ENCODE results near the gene MAP4K4.
A peak's percentile ranks its signal among the peaks of the same experiment; 100 is the strongest.

The MAP4K4 gene

GRCh38 chr2:101679801-101680487, 17.6 kb upstream of the MAP4K4 start:
- TF ChIP-seq POLR2A (IDR thresholded peaks at IDR 0.05; ENCODE audit: low read length) (no peak), GATA1 (IDR thresholded peaks at IDR 0.05; ENCODE audit: low read depth, low read length) (no peak)
- DNase-seq = no peak

GRCh38 chr2:101682311-101682710, 15.2 kb upstream of the MAP4K4 start:
- peak; percentile 72 to 88 for DNase-seq
- TF ChIP-seq GATA1 (IDR thresholded peaks at IDR 0.05; ENCODE audit: low read depth, low read length) (no peak), POLR2A (IDR thresholded peaks at IDR 0.05; ENCODE audit: low read length) (peak; percentile 25)

- DNase-seq = no peak
- TF ChIP-seq POLR2A (IDR thresholded peaks at IDR 0.05; ENCODE audit: low read length) = no peak
- no peak for TF ChIP-seq GATA1 (IDR thresholded peaks at IDR 0.05; ENCODE audit: low read depth, low read length)
Measured at GRCh38 chr2:101684313-101684712, 13.2 kb upstream of the MAP4K4 start.

- no peak for DNase-seq
- TF ChIP-seq GATA1 (IDR thresholded peaks at IDR 0.05; ENCODE audit: low read depth, low read length) (no peak), POLR2A (IDR thresholded peaks at IDR 0.05; ENCODE audit: low read length) (no peak)
Measured at GRCh38 chr2:101688261-101688660, 9.2 kb upstream of the MAP4K4 start.

- TF ChIP-seq GATA1 (IDR thresholded peaks at IDR 0.05; ENCODE audit: low read depth, low read length) (no peak), POLR2A (IDR thresholded peaks at IDR 0.05; ENCODE audit: low read length) (no peak)
- peak; percentile 37 to 48 for DNase-seq
Measured at GRCh38 chr2:101689114-101689825, 8.2 kb upstream of the MAP4K4 start.

GRCh38 chr2:101690547-101691152, 6.9 kb upstream of the MAP4K4 start:
- TF ChIP-seq POLR2A (IDR thresholded peaks at IDR 0.05; ENCODE audit: low read length) (no peak), GATA1 (IDR thresholded peaks at IDR 0.05; ENCODE audit: low read depth, low read length) (no peak)
- no peak for DNase-seq

GRCh38 chr2:101692041-101692440, 5.5 kb upstream of the MAP4K4 start:
- DNase-seq = no peak
- TF ChIP-seq GATA1 (IDR thresholded peaks at IDR 0.05; ENCODE audit: low read depth, low read length) (no peak), POLR2A (IDR thresholded peaks at IDR 0.05; ENCODE audit: low read length) (no peak)

- no peak for TF ChIP-seq GATA1 (IDR thresholded peaks at IDR 0.05; ENCODE audit: low read depth, low read length)
- no peak for TF ChIP-seq POLR2A (IDR thresholded peaks at IDR 0.05; ENCODE audit: low read length)
- no peak for DNase-seq
Measured at GRCh38 chr2:101692766-101693165, 4.7 kb upstream of the MAP4K4 start.

- no peak for DNase-seq
- TF ChIP-seq GATA1 (IDR thresholded peaks at IDR 0.05; ENCODE audit: low read depth, low read length) (no peak), POLR2A (IDR thresholded peaks at IDR 0.05; ENCODE audit: low read length) (no peak)
Measured at GRCh38 chr2:101693991-101694588, 3.4 kb upstream of the MAP4K4 start.

GRCh38 chr2:101696272-101697123, 1.0 kb upstream of the MAP4K4 start:
- TF ChIP-seq GATA1 (IDR thresholded peaks at IDR 0.05; ENCODE audit: low read depth, low read length) = no peak
- TF ChIP-seq POLR2A (IDR thresholded peaks at IDR 0.05; ENCODE audit: low read length) = no peak
- DNase-seq = peak in 1 of 2 experiments; percentile 40

- DNase-seq = peak; percentile 59 to 73
- TF ChIP-seq POLR2A (IDR thresholded peaks at IDR 0.05; ENCODE audit: low read length) = no peak
- no peak for TF ChIP-seq GATA1 (IDR thresholded peaks at IDR 0.05; ENCODE audit: low read depth, low read length)
Measured at GRCh38 chr2:101698014-101698843, 722 bp downstream of the MAP4K4 start.

All from erythroblast (primary cell).